HG03460 (cell line): ENCODE results near the gene EEFSEC.

Experiments
- ATAC-seq: cut with Tn5 transposase; IDR thresholded peaks from one replicate; pipeline ENCODE4 v1.9.1; 2021; ENCODE audit not compliant: unreplicated experiment

Gene EEFSEC

GRCh38 chr3:128153156-128154041 lies at the start of gene EEFSEC:
EEFSEC (plus strand) TSS chr3:128153481; CDS start chr3:128153508, 27 bp downstream.
- peak; percentile 87 for ATAC-seq

GRCh38 chr3:128107834-128108233 lies 45.4 kb upstream of the EEFSEC start:
- no peak for ATAC-seq

DNA sequence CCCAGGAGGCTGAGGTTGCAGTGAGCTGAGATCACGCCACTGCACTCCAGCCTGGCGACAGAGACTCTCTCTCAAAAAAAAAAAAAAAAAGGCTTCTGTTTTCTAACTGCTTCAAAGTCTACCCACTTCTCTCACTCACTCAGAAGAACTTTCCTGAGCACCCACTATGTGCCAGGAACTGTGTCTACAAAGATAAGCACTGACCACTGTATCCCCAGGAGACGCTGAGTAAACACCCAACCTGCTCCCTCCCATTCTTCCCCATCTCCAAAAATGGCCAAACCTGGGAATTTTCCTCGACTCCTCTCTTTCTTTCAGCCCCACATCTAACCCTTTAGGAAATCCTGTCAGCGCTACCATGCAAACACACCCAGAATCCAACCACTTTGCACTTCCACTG lies 42.1 kb upstream of the EEFSEC start:
- ATAC-seq, result no peak

DNA sequence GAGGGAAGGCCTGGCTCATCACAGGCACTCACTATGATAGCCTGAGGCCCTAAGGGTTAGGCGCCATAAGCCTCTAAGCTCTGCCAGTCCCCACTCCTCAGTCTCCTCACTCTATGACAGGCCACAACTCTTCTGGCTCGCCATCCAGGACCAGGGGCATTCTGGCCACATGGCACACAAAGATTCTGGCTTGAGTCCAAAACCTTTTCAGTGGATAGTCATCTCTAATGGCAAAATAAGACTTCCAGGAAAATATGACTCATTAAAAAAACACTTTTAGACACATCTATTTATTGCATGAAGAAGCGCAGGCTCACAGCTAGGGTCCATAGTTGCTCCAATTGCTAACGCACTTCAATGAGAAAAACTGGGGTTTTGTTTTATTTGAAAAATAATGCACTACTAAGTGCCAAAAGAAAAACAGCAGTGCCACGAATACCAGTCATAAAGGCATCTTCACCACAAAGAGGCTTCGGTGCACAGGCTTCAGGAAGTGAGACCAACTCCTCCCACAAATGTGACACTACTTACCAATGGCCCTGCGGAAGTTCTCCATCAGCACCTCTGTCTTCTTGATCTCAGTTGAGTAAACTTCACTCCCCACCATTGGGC lies 40.8 kb upstream of the EEFSEC start:
- ATAC-seq, result no peak

DNA sequence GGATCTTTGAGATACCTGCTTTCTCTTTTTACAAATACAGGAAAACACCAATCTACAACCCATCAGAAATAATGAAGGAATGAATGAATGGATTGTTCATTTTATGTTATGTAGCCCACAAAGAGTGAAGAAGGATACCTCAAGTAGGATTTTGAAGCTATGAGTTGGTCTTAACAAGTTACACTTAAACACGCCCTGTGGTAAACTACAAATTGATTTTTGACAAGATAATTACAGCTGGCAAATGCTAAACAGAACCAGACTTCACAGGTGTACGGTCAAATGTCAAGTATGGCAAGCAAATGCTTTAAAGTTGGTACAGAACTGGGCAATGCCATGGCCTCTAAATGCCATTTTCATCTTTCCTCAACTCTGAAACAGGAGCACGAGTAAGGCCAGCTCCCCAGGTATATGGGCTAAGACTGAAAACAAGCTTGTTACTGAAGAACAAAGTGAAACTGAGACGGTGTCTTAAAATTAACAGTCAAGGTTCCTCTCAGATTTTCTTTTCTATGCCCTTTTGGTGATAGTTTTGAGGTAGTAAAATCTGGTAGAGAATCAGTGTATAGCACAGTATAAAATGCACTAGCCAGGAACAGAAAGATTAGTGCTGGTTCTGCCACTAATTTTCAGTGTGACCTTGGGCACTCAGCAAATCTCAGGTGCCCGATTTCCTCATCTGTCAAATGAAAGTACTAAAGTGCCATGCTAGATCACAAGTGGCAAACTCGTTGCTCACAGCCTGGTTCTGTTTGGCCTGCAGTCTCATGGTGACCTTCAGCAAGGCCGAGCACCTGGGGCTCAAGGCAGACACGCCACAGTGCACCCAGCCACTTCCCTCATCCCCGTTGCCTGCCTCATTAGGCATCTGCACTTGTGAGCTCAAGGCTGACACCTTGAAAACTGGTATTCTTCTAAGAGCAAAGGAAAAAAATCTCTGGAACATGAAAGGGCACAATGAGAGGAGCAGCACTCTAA lies 39.2 kb upstream of the EEFSEC start:
- ATAC-seq, result no peak

GRCh38 chr3:128122013-128122412 lies 31.3 kb upstream of the EEFSEC start:
- no peak for ATAC-seq

DNA sequence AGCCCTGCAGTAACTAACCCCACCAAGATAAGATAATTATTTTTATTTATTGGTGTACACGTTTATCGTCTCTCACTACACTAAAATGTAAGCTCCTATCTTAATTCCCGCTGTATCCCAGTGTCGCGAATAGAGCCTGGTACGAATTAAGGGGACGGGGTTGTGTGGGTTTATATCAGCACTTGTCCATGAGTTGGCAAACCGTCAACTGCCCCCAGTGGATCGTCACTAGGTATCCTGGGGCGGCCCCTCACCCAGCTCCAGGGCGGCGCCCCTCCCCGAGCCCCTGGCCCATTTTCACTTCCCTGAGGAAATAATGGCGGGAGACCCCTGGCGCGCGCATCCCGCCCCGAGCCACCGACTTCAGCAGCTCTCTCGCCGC lies 30.1 kb upstream of the EEFSEC start:
- peak; percentile 5 for ATAC-seq

- ATAC-seq, result peak; percentile 98
Measured at GRCh38 chr3:128123538-128124368, 29.5 kb upstream of the EEFSEC start, which contains the start of gene RUVBL1. RUVBL1 (minus strand) TSS chr3:128123812; CDS start chr3:128123724, 88 bp downstream.

- no peak for ATAC-seq
Measured at GRCh38 chr3:128127236-128127635, 26.0 kb upstream of the EEFSEC start.

DNA sequence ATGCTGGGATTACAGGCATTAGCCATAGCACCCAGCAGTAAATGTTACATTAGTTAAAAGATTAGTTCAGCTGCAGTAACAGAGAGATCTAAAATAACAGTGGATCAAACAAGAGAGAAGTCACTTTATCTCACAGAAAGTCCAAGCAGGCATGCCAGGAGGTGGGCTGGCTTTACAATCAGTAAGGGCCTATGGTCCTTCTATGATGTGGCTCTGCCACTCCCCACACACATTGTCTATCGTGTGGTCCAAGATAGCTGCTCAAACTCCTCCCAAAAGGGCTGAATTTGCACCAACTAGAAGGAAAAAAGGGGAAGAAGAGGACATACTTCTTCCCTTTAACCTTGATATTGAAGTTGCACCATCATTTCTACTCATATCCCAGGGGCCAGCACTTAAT lies 25.0 kb upstream of the EEFSEC start:
- ATAC-seq, result no peak

DNA sequence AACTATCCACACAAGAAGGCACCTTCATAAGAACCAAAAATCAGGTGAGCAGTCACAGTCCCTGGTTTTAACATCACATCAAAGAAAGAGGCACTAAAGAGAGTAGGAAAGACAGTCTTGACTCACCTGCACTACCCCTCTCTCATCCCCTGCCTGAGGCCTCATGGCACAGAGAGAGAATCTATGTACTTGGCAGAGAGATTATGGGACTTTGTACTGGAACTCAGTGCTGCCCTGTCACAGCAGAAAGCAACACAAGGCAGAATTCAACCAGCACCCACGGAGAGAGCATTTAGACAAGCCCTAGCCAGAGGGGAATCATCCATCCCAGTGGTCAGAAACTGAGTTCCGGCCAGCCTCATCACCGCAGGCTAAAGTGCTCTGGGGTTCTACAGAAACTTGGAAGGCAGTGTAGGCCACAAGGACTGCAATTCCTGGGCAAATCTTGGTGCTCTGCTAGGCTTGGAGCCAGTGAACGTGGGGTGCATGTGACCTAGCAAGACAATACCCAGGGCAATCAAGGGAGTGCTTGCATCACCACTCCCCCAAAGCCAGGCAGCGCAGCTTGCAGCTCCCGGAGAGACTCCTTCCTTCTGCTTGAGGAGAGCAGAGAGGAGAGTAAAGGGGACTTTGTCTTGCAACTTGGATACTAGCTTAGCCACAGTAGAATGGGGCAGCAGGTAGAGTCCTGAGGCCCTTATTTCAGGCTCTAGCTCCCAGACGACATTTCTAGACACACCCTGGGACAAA lies 21.2 kb upstream of the EEFSEC start:
- no peak for ATAC-seq

DNA sequence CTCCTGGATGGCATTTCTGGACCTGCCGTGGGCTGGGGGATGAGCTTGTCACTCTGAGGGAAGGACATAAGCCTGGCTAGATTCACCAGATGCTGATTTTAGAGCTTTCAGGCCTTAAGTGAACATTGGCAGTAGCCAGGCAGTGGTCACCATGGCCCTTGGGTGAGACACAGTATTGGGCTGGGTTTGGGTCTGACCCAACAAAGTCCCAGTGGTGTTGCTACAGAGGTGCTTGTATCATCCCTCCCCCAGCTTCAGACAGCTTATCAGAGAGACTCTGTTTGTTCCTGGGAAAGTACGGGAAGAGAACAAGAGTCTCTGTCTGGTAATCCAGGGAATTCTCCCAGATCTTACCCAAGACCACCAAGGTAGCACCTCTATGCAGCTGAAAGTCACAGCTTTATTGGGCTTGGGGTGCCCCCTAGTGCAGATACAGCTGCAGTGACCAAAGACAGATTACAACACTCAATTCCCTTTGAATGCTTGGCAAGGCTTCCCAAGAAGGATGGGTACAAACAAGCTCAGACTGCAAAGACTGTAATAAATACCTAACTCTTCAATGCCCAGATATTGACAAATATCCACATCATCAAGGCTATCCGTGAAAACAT lies 19.9 kb upstream of the EEFSEC start:
- no peak for ATAC-seq

DNA sequence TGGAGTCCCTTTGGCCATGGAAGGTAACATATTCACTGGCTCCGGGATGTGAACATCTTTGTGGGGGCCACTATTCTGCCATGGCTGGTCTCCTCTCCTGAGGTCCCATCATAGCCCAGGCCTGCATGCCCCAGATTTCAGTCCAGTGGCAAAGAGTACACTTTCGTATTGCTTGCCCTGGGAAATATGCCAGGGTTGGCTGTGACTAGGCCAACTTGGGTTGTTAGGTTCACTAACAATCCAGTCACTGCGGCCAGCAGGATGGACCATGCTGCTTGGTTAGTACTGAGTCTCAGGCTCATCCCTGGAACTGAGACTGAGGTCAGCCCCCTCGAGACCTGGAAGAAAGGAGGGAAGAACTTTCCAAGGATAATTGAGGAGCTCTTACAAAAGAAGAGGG lies 9.8 kb upstream of the EEFSEC start:
- ATAC-seq, result no peak

- ATAC-seq, result no peak
Measured at GRCh38 chr3:128144512-128145187, 8.6 kb upstream of the EEFSEC start.

DNA sequence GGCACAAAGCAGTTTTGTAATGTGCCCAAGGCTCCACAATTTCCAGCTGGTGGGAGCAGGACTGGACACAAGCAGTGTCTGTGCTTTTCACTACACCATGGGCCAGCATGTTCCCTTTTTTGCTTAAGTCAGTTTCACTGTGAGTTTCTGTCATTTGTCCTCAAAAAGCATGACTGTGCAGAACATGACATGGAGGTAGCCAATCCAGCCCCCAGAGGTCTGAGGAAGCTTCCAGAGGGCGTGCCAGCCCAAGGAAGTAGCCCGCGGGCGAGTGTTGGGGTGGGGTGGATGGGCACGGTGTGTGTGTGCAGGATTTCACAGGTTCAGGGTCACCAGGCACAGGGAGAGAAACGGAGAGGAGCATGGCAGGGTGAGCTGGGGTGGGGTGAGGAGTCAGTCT lies 8.0 kb upstream of the EEFSEC start:
- no peak for ATAC-seq

DNA sequence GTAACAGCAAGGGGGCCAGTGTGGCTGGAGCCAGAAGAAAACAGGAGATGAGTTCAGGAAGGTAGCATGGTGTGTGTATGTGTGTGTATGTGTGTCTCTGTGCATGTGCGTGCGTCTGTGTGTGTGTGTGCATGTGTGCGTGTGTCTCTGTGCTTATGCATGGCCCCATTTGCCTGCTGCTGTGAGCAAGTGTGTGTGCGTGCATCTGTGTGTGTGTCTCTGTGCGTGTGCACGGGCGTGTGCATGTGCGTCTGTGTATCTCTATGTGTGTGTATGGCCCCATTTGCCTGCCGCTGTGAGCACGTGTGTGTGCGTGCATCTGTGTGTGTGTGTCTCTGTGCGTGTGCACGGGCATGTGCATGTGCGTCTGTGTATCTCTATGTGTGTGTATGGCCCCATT lies 7.1 kb upstream of the EEFSEC start:
- no peak for ATAC-seq

GRCh38 chr3:128149650-128150049 lies 3.6 kb upstream of the EEFSEC start:
- no peak for ATAC-seq

DNA sequence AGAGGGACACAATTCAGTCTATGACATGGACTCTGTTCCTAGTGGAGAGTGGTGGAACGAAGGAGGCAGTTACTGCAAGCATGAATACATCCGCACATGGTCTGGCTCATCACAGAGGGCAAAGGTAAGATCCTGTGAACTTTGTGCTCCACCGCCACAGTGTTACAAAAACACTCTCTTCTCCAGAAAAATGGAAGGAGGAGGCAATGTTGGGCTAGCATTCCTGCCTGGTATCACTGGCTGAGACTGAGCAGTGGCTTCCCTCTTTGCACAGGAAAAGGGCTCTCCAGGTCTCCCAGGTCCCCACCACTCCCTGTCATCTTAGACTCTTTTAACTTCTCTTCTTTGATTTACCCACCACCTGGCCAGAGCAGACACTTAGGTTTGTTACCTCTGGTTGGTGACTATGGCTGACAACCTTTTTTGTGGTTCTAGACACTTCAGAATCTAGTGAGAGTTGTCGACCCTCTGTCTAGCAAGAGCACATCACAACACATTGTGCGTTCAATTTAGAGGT lies 1.5 kb upstream of the EEFSEC start:
- ATAC-seq, result no peak
